Inflammatory macrophage treated with lipopolysaccharide for 1 hour (primary cell): ENCODE data around the gene PAF1.
A peak's percentile ranks its signal among the peaks of the same experiment; 100 is the strongest.

ENCODE experiments used
- DNase-seq, 2 donors: peaks; one replicate each; pipeline ENCODE4 v3.0.0-alpha.2; 2020 to 2022

PAF1 gene

DNA sequence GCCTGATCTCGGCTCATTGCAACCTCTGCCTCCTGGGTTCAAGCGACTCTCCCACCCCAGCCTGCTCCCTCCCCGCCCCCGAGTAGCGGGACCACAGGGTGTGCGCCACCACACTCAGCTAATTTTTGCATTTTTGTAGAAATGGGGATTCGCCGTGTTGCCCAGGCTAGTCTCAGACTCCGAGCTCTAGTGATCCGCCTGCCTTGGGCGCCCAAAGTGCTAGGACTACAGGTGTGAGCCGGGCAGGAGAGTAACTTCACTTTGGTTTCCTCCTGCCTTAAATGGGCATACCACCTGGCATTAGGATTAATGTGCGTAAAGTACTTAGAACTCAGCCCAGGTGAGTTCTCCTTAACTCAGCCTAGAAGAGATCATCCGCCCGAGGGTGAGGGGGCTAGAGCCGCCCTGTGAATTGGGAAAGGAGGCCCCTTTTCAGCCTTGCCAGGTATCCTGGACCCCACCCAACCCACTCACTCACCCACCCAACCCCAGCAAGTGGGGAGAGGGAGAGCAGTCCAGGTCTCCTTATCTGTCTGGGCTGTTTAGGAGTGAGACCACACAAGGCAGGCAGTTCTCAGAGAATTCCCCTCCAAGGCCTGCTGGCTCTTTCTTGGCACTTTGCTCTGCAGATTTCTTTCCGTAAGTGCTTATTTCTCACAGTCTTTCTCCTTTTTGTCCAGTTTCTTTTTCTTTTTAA, 14.5 kb upstream of the PAF1 start:
- no peak for DNase-seq

- DNase-seq = peak; percentile 81 to 88
These were observed 12.7 kb upstream of the PAF1 start for GRCh38 chr19:39403331-39404312.

DNA sequence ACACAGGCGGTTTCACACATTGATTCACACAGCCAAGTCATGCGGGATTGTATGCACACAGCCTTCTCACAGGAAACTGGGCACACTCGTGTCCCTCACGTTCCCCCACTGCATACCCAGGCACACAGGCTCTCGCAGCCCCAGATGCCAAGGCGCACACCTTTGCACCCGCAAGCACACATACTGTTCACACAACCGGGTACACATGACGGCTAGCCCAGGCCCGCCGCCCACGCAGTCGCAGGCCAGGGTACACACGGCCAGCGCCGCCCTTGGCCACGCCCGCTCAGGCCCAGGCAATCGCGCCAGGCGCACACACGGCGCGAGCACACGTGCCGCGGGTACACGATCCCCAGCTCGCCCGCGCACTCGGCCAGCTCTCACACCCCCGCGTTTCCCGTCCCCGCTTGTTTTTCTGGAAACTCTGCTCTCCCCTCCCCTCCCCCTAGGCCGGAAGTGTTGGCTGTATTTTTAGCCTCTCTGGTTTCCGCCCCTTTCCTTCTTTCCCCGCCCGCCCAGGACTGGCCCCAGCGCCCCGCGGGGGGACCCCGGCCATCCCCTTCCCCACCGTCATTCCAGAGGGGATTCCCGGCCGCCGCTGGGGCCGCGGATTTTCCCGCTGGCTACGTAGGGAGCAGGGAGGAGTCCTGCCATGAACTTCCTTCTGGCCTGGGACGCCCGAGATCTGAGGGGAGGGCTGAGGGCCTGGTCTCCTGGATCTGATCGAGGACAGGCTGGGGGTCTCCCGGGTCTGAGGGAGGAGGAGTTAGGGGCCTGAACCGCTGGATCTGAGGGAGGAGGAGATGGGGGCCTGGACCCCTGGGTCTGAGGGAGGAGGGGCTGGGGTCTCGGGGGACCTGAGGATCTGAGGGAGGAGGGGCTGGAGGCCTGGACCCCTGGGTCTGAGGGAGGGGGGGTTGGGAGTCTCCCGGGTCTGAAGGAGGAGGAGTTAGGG, 11.7 kb upstream of the PAF1 start:
- DNase-seq = peak; percentile 92 to 93

GRCh38 chr19:39401549-39402345, 10.8 kb upstream of the PAF1 start:
- DNase-seq = peak; percentile 19 to 60

- no peak for DNase-seq
These were observed 10.2 kb upstream of the PAF1 start for GRCh38 chr19:39401070-39401548.

GRCh38 chr19:39400061-39400460, 9.2 kb upstream of the PAF1 start:
- no peak for DNase-seq

- DNase-seq = no peak
These were observed 8.8 kb upstream of the PAF1 start for GRCh38 chr19:39399668-39400050.

DNA sequence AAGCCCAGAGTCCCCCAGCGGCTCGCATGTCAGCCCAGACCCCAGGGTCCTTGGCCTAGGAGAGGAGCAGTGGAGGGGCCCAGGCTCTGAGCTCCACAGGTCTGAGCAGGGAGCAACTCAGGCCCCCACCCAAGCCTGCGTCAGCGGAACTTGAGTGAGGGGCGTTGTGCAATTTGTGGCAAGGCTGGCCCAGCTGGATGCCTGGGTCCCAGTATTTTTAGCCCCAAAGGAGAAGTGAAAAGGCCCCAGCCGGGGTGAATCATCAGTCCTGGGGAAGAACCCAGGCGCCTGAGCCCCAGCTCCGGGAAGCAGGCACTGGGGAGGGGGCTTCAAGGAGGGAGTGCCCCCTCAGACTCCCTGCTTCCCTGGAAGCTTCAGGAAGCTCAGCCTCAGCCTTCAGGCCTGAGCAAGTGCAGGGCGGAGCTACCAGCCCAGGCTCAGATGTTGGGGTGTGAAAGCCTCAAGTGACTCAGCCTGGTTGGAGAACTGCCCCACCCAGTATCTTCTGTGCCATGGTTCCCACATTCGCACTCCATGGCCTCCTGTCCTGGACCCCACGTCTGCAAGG, 7.5 kb upstream of the PAF1 start:
- DNase-seq = peak; percentile 81 to 84

- peak; percentile 77 to 97 for DNase-seq
These were observed 6.7 kb upstream of the PAF1 start for GRCh38 chr19:39397360-39398296.

- peak in 1 of 2 donors; percentile 13 for DNase-seq
These were observed 505 bp downstream of the PAF1 start for GRCh38 chr19:39390451-39390750.

GRCh38 chr19:39389631-39390414, 1.1 kb downstream of the PAF1 start:
- no peak for DNase-seq

DNA sequence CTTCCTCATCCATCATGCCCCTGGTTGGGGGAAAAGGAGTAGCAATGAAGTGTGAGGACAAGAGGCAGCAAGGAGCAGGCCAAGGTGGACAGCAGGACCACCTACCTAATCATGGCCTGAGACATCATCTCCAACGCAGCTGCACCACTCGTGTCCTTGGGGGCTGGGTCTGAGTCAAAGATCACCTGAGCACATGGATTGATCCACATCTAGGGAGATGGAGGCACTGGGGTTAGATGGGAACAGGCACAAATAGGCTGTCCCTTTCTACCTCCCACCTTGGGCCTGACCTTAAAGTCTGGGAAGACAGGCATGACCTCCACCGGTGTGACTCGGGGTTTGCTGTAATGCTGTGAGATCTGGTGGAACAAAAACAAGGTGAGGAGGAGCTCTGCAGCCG, 2.2 kb downstream of the PAF1 start:
- DNase-seq = no peak

- DNase-seq = no peak
These were observed 4.3 kb downstream of the PAF1 start for GRCh38 chr19:39386557-39386956.

- no peak for DNase-seq
These were observed 5.1 kb downstream of the PAF1 start for GRCh38 chr19:39385629-39386411.

DNA sequence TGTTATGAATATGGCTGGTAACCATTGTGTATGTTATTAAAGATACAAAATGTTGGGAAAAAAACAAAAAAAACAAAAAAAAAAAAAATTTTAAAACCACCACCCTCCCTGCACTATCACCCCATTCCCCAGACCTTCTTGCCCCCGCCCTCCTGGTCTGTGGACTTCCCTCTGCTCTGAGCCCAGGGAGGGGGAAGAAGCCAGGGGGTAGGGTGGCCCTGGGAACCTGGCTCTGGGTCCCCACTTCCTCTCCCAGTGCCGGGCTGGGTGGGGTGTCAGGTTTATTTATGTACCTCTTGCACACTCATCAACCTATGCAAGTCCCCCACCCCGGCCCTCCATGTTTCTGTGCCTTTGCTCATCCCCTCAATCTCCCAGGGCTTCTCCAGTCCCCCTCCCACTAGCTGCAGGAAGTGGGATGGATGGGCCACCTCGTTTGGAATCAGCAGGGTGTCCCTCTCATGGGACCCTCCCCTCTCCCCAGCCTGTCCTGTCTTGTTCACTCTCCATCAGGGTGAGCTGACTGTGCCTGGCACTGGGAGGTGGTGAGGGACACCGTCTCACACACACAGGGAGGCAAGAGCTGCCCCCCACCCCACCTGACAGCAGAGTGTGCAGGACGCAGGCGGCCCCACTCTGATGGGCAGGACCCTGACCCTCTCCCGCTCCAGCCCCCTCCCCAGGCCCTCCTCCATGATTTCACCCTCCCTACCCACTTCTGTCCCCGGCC, 5.9 kb downstream of the PAF1 start:
- no peak for DNase-seq

- no peak for DNase-seq
These were observed 7.7 kb downstream of the PAF1 start for GRCh38 chr19:39382991-39383828.
